Lower leg skin (tissue), 4 donors: ENCODE results near the gene GTPBP6. TPM values are rescaled to one million over a fixed set of nuclear protein-coding genes. Genes with fewer than 3 reads are reported as not detected.

ENCODE experiments used
- DNase-seq, 2 donors: peaks; one replicate each; pipeline ENCODE4 v3.0.0-alpha.2; 2019; ENCODE audit warnings: low spot score in 2 of 2
- H3K4me3 ChIP-seq: fragments of 200-600 bp; sonication (generic); 2 replicates; pipeline ENCODE4 v1.5.1; 2017; ENCODE audit warnings: mild to moderate bottlenecking, low read depth; ENCODE audit not compliant: poor library complexity, severe bottlenecking
- POLR2A ChIP-seq, 2 donors: fragments of 450-650 bp; IDR thresholded peaks; one replicate each; pipeline ENCODE4 v1.6.1; 2016 to 2017; ENCODE audit warnings: antibody characterized with exemption in 2 of 2, mild to moderate bottlenecking in 1 of 2, moderate library complexity in 1 of 2
- WGBS, 2 donors: methylation state at CpG; one replicate each; pipeline ENCODE4 v1.1.5; 2018; 5-methylcytosine and 5-hydroxymethylcytosine counted together
- intact Hi-C: fragments of 100-400 bp; cut with DNase I; formaldehyde crosslinking; loops from one replicate; pipeline ENCODE4 v1.15.0; 2023; ENCODE audit warnings: low total_unique reads
- total RNA-seq, 4 donors: library from RNA; depleted of rRNA; stranded (reverse); fragments of >200 nt; gene quantifications; one replicate each; pipeline ENCODE4 v1.1.0, GENCODE V29; 2016
- TF ChIP-seq, protein P1 (sequence below), 3 donors: fragments of 450-650 bp; IDR thresholded peaks; one replicate each; pipeline ENCODE4 v1.5.1; 2016; ENCODE audit warnings: antibody characterized with exemption in 3 of 3, mild to moderate bottlenecking in 3 of 3, moderate library complexity in 2 of 3

GTPBP6 gene, protein sequence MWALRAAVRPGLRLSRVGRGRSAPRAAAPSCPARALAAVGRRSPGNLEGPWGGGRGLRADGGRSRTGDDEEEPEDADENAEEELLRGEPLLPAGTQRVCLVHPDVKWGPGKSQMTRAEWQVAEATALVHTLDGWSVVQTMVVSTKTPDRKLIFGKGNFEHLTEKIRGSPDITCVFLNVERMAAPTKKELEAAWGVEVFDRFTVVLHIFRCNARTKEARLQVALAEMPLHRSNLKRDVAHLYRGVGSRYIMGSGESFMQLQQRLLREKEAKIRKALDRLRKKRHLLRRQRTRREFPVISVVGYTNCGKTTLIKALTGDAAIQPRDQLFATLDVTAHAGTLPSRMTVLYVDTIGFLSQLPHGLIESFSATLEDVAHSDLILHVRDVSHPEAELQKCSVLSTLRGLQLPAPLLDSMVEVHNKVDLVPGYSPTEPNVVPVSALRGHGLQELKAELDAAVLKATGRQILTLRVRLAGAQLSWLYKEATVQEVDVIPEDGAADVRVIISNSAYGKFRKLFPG
- total RNA-seq: 10 to 100 TPM; 35.9 to 53.4 (median 48.2) TPM

DNA sequence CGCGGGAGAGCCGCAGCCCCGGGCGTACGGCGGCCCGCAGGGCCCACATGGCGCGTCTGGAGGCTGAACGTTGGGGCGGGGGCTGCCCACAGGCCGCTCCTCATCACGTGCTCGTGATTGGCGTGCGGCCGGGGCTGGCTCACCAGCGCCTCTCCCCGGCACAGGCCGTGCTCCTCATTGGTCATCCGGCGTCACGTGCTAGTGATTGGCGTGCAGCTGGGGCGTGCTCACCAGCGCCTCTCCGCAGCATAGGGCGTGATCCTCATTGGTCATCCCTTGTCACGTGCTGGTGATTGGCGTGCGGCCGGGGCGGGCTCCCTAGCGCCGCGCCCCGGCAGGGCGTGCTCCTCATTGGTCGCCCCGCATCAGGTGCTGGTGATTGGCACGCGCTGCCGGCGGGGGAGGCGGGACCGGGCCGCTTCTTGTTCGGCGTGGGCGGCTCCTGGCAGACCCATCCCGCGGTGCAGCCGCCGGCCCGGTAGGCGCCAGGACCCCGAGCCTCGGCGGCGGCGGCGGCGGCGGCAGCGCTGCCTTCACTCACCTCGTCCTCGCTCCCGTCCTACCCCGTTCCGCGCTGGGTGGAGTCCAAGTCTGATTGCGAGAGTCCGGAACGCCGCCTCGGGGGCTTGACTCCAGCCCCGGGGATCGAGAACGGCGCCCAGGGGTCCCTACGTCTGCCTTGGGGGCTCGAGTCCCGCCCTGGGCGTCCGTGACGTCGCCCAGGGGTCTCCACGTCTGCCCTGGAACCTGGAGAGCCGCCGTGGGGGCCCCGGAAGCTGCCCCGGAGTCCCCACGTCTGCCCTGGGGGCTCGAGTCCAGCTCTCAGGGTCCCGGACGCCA lies at the start of gene GTPBP6:
TSS of gene GTPBP6 (minus strand) at position 58 of the 840 bp plus-strand sequence. CDS start at position 49, 9 bp downstream.
- H3K4me3 ChIP-seq: peak within 1 kb of the TSS; percentile 92
- peak; percentile 100 for DNase-seq
- intact Hi-C loops: no loop called here
- TF ChIP-seq, protein P1, sequence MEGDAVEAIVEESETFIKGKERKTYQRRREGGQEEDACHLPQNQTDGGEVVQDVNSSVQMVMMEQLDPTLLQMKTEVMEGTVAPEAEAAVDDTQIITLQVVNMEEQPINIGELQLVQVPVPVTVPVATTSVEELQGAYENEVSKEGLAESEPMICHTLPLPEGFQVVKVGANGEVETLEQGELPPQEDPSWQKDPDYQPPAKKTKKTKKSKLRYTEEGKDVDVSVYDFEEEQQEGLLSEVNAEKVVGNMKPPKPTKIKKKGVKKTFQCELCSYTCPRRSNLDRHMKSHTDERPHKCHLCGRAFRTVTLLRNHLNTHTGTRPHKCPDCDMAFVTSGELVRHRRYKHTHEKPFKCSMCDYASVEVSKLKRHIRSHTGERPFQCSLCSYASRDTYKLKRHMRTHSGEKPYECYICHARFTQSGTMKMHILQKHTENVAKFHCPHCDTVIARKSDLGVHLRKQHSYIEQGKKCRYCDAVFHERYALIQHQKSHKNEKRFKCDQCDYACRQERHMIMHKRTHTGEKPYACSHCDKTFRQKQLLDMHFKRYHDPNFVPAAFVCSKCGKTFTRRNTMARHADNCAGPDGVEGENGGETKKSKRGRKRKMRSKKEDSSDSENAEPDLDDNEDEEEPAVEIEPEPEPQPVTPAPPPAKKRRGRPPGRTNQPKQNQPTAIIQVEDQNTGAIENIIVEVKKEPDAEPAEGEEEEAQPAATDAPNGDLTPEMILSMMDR (IDR thresholded peaks at IDR 0.05): no peak
- no peak for TF ChIP-seq POLR2A (IDR thresholded peaks at IDR 0.05)
- 0 to 1% methylated on average over 6 to 35 of the region's 97 CpGs for WGBS, 2 donors

DNA sequence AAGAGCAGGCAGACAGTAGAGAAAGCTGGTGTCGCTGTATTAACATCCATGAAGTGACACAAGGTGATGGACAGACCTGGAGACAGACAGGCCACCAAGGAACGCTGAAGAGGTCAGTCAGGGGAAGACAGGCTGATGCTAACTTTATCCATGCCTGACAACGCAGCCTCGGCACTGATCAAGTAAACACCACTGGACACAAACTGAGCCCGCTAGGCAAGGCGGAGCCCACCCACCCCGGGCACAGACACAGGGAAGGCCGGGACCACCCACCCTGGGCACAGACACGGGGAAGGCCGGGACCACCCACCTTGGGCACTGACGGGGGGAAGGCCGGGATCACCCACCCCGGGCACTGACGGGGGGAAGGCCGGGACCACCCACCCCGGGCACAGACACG lies 49.3 kb upstream of the GTPBP6 start:
- no peak overlapping the region for H3K4me3 ChIP-seq
- 90 to 92% methylated on average over 15 of the region's 17 CpGs for WGBS, 2 donors
- intact Hi-C loops: no loop called here
- TF ChIP-seq, protein P1 (IDR thresholded peaks at IDR 0.05): no peak
- TF ChIP-seq POLR2A (IDR thresholded peaks at IDR 0.05): no peak
- no peak for DNase-seq

DNA sequence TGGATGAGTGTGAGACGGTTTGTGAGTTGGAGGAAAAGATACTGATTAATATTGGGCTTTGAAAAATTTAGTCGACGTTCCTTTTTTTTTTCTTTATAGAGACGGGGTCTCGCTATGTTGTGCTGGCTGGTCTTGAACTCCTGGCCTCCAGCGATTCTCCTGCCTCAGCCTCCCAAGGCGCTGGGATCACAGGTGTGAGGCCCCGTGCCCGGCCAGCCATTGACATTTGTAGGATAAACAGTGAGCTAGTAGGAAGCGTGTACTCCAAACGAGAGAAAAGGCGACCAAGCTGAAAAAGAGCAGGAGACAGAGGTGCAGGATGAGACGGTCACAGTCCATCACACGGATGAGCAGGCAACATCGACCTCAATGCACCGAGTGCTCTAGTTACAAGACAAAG lies 48.8 kb upstream of the GTPBP6 start:
- 94 to 95% methylated on average over 16 of the region's 16 CpGs for WGBS, 2 donors
- TF ChIP-seq POLR2A (IDR thresholded peaks at IDR 0.05): no peak
- TF ChIP-seq, protein P1 (IDR thresholded peaks at IDR 0.05): no peak
- H3K4me3 ChIP-seq: no peak overlapping the region
- intact Hi-C loops: no loop called here
- DNase-seq: no peak

DNA sequence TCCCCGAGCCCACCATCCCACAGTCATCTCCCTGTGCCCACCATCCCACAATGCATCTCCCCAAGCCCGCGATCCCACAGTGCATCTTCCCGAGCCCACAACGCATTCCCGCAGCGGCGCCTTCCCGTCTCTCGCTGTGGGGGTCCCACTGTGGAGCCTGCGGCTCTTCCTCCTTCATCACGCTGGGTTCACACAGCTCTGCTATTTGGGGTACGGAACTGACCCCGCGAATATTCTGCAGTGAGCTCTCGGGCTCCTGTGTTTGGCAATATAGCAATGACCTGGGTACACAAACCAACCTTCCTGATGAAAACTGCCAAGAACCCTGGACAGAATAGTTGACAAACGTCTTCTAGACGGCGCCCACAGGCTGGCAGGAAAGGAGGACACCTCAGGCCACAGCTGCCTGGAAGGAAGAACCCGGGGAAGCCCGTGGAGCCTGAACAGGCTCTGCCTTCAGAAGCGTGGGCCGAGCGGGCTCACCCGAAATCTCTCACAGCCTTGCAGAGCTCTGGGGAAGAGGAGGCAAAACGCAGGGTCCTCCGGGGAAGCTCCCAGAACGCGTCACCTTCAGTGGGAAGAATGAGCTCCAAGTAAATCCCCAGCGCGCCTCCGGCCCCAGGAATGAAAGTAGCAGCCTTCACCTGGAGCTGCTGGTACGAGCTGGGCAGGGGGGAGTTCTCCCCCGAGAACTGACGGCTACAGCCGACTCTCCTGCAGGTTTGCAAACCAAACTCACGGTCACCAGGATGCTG lies 45.2 kb upstream of the GTPBP6 start:
- intact Hi-C loops: no loop called here
- DNase-seq: no peak
- WGBS, 2 donors: 93 to 95% methylated on average over 37 of the region's 37 CpGs
- TF ChIP-seq, protein P1 (IDR thresholded peaks at IDR 0.05): no peak
- TF ChIP-seq POLR2A (IDR thresholded peaks at IDR 0.05): no peak
- H3K4me3 ChIP-seq: no peak overlapping the region

DNA sequence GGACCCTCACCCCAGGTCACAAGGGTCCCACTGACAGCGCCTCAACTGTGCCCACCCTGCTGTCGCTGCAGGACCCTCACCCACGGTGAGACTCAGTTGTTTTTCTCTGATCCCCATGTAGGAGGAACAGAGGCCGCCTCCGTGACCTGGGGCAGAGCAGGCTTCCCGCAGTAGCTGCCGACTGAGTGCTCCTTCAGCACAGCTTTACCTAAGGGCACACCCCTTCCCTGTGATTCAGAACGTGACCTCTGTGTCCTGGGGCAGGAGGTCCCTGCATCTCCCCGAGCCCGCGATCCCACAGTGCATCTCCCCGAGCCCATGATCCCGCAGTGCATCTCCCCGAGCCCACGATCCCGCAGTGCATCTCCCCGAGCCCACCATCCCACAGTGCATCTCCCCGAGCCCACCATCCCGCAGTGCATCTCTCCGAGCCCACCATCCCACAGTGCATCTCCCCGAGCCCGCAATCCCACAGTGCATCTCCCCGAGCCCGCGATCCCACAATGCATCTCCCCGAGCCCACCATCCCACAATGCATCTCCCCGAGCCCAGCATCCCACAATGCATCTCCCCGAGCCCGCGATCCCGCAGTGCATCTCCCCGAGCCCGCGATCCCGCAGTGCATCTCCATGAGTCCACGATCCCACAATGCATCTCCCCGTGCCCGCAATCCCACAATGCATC lies 44.5 kb upstream of the GTPBP6 start:
- intact Hi-C loops: no loop called here
- TF ChIP-seq, protein P1 (IDR thresholded peaks at IDR 0.05): no peak
- TF ChIP-seq POLR2A (IDR thresholded peaks at IDR 0.05): no peak
- 83 to 89% methylated on average over 38 of the region's 38 CpGs for WGBS, 2 donors
- no peak for DNase-seq
- H3K4me3 ChIP-seq: no peak overlapping the region
